Hair follicular keratinocyte (primary cell): ENCODE data around the gene ZNF175. TPM values are rescaled to one million over a fixed set of nuclear protein-coding genes. Genes with fewer than 3 reads are reported as not detected.

Source experiments
- total RNA-seq: library from RNA; depleted of rRNA; stranded (reverse); fragments of >200 nt; gene quantifications from 2 replicates; pipeline ENCODE4 v1.2.3, GENCODE V29; 2015

Gene ZNF175
- 2.4 and 4.8 TPM in 2 replicates for total RNA-seq

DNA sequence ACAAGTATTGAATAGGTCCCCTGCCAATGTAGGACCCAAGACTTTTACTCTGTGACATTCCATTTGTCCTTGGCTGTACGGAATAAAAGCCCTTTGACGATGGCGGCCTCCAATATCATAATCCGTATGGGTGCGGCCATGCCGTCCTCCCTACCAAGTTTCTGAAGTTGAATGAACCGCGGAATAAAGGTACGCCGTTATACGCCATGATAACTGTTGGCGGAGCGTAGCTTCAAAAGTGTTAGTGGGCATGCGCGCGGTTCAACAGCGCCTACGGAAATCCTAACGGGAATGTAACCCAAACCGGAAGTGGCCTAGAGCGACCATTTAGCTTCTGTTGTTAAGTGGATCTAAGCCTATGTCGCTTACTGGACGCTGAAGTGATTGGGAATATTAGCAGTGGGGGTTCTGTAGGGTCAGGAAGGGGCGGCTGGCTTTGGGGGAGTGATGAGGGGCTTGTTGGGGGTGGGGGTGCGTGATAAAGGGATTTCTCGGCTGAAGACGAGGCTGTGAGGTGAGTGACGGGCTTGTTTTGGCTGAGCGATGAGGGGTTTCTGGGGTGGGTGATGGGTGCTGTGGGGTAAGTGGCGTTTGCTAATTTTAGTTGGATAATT lies at the start of gene ZNF175:
Gene ZNF175 (plus strand): TSS at position 322 of the 614 bp plus-strand sequence. CDS start 2,047 bp downstream, outside the sequence.

DNA sequence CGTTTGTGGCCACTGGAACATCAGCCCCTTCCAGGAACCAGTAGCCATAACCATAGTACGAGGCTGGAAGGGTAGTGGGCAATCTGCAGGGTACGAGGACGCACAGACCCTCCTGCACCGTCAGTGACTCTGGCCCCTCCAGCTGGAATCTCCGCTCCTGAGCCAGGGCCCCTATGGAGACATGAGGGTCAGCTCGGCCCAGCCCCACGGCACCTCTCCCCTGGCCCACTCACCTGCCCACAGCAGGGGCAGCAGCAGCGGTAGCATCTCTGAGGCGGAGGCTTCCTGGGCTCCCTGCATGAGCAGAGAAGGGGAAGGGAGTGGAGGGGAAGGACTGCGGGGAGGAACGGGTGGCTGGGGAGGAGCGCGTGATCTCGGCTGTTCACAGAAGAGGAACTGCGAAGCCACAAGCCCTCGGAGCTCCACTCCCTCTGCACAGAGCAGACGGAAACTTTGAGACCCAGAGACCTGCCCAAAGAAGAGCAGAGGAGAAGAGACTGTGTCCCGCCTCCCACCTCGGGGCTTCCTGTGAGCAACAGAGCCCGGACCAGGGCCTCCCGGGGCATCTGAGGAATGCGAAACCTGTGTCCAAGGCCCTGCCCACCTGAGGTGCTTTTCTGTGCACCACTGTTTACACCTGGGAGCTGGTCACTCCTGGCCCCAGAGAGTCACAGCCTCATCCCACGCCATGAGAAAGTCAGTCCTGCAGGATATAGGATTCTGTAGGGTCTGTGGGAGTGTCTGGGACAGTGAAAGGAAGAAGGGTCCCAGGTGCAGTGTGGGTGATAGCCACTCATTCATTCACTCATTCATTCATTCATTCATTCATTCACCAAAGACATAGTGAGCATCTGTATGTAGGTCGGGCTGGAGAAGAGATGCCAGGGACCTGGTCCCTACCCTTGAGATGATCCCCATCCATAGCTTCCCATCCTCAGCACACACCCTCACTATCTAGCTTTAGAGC lies 39.5 kb upstream of the ZNF175 start, which contains the start of gene SIGLEC6:
Gene SIGLEC6 (minus strand): TSS at position 322 of the 967 bp plus-strand sequence. CDS start 22 bp downstream, at position 300.

DNA sequence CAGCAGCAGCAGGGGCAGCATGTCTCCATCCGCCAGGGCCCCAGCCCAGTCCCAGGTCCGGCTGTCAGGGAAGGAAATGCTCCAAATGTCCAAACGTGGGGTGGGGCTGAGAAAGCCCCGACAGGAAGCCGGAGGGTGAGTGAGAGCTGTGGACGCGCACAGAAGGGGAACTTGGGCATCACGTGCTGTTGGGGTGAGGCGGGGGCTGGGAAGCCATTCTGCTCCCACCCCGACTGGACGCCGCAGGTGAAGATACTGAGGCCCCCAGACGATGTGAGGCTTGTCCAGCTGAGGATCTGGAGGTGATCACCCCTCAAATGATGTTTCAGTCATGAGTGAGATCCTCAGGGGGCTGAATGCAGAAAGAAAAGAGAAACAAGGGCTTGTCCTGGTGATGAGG lies 59.2 kb downstream of the ZNF175 start, which contains the start of gene SIGLEC5:
Gene SIGLEC5 (minus strand): TSS at position 87 of the 400 bp plus-strand sequence. CDS start 66 bp downstream, at position 21.

Other genes with a start within 250 kb of the ZNF175 start
- gene VSIG10L, start 229.1 kb upstream of the ZNF175 start, total RNA-seq, result 0.08 and 0.62 TPM in 2 replicates
- 81.5 and 103 TPM in 2 replicates for gene ETFB, start 204.9 kb upstream of the ZNF175 start, total RNA-seq
- not detected in 2 replicates for gene CLDND2, start 202.3 kb upstream of the ZNF175 start, total RNA-seq
- not detected in 2 replicates for gene NKG7, start 198.6 kb upstream of the ZNF175 start, total RNA-seq
- gene LIM2, start 183.3 kb upstream of the ZNF175 start, total RNA-seq, result not detected in 2 replicates
- not detected in 2 replicates for gene C19orf84, start 180.7 kb upstream of the ZNF175 start, total RNA-seq
- gene SIGLEC10, start 153.6 kb upstream of the ZNF175 start, total RNA-seq, result not detected in 2 replicates
- gene SIGLEC8, start 112.8 kb upstream of the ZNF175 start, total RNA-seq, result not detected in 2 replicates
- not detected in 2 replicates for gene CEACAM18, start 92.7 kb upstream of the ZNF175 start, total RNA-seq
- gene SIGLEC12, start 69.5 kb upstream of the ZNF175 start, total RNA-seq, result not detected in 2 replicates
- not detected in 2 replicates for gene SIGLEC6, start 39.6 kb upstream of the ZNF175 start, total RNA-seq
- not detected in 2 replicates for gene SIGLEC5, start 59.1 kb downstream of the ZNF175 start, total RNA-seq
- not detected in 2 replicates for gene SIGLEC14, start 75.5 kb downstream of the ZNF175 start, total RNA-seq
- 5.8 and 6.0 TPM in 2 replicates for gene SPACA6, start 122.0 kb downstream of the ZNF175 start, total RNA-seq
- 0.11 TPM in 1 of 2 replicates, not detected in the other for gene HAS1, start 152.7 kb downstream of the ZNF175 start, total RNA-seq
- not detected in 2 replicates for gene FPR1, start 180.6 kb downstream of the ZNF175 start, total RNA-seq
- not detected in 2 replicates for gene FPR2, start 189.9 kb downstream of the ZNF175 start, total RNA-seq
- not detected in 2 replicates for gene FPR3, start 223.9 kb downstream of the ZNF175 start, total RNA-seq